Hematopoietic multipotent progenitor cell treated with erythropoietin and hydrocortisone succinate and interleukin-3 and kit ligand, for 4 days (in vitro differentiated cells): ENCODE results near the gene MAPKAPK2.

Experiments used
- DNase-seq: peaks from one replicate; pipeline ENCODE4 v3.0.0-alpha.2; 2015

The MAPKAPK2 gene

DNA sequence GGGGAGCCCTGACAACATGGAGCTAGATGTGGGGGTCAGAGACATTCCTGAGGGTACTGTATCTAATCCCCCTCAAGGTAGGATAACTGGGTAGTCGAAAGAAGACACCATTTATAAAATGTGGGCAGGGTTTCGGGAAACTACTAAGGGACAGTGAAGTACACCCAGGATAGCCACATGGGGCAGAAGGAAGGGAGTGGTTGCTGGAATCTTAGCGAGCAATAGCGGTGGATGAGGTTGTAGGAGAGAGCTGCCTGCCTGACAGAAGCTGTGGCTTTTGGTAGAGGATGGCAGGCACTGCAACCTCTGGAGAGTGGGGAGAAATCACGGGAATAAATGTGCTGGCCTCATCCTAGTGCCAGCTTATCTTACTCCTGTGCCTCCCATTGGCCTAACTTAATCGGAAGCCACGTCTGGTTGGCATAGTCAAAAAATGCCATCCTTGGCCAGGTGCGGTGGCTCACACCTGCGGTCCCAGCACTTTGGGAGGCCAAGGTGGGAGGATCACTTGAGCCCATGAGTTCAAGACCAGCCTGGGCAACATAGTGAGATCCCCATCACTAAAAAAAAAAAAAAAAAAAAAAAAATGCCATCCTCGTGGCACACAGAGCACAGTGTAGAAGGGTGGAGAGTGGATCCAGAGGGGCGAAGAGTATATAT, 23.4 kb upstream of the MAPKAPK2 start:
- DNase-seq: no peak

DNA sequence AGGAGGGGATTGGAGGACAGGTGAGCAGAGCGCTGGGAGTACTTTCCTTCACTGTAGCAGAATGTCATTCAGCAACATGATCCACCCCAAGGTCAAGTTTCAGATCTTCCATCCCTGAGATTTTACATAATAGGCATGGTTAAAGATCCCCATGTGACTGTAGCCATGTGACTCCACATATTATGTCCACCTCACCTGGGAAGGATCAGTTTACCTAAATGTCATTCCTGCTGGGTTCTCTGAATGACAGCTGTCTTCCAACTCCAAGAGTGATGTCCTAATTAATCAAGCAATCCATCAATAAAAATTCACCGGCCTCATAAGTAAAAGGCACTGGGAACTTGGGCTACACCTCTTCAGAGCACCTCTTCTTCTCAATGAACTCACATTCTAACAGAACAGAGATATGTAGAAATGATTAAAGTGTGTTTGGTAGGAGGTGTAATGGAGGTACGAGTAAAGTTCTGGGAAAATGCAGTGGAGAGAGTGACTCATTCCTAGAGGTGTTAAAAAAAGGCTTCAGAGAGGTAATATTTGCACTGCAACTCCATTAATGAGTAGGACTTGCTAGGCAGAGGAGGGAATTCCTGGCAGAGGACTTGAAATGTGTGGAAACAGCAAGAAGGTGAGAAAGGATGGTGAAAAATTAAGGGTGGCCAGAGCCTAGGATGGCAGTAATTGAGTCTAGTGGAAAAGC, 22.2 kb upstream of the MAPKAPK2 start:
- DNase-seq: no peak

DNA sequence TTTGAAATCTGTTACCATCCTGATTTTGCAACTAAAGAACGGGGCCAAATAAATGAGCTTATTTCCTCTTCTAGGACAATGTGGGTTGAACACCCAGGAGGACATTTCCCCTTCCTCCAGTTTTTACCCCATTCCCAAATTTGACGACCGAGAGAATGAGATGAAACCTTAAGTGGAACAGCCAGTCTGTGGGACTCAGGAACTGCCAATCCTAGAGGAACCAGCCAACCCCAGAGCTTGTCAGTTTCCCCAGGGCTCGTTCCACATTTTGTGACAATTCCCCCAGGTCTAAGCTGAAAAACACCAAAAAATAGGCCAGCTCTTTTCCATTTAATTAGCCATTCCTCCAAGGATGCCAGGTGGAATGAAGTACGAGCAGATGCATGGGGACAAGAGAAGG, 21.3 kb upstream of the MAPKAPK2 start:
- no peak for DNase-seq

DNA sequence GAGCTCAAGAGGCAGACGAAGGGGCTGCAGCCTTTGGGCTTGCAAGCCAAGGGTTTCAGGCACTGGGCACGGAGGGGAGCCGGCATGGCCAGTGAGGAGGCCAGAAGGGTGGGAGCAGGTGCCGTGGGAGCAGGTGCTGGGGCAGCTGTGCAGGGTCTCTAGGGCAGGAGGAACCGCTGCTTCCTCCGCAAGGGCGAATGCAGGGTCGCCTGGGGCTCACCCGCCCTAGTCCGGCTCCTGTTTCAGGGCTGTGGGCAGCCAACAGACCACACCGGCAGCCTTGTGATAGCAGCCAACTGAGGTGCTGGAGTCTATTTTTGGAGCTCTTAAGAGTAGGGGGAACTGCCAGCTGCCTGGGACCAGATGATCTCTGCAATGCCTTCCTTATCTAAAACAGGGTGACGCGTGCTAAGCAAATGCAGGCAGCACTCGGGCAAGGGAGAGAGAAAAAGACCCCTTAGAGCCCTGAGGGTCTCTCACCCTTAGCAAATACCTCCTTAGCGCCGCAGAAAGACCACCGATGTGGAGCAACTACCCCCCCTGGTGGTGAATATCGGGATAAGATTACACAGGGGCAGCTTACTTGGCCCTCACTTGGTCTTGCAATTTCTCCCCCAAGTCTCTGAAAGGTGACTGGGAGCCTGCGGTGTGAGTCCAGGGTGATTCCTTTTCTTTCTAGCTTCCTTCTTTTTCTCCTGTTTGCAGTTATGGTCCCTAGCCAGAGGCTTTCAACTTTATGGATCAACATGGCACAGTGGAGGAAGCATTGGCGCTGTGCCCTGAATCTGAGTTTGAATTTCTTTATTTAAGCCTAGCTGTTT, 20.7 kb upstream of the MAPKAPK2 start:
- DNase-seq: peak; percentile 88

DNA sequence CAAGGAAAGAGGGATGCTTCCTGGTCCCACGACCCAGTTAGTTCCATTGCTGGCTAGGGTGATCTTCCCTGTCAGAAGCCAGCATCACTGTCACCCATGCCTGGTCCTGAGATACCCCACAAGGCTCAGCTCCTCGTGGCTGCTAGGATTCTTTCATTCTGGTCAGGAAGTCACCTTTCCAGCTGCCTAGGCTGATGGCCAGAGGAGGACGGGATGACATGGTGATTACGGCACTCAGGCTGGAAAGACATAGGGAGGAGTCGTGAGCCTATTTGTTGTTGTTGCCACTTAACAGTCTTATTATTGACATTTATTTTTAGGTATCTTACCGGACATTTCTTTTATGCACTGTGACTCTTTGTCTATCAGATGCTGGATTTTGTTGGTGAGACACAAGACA, 20.0 kb upstream of the MAPKAPK2 start:
- no peak for DNase-seq

DNA sequence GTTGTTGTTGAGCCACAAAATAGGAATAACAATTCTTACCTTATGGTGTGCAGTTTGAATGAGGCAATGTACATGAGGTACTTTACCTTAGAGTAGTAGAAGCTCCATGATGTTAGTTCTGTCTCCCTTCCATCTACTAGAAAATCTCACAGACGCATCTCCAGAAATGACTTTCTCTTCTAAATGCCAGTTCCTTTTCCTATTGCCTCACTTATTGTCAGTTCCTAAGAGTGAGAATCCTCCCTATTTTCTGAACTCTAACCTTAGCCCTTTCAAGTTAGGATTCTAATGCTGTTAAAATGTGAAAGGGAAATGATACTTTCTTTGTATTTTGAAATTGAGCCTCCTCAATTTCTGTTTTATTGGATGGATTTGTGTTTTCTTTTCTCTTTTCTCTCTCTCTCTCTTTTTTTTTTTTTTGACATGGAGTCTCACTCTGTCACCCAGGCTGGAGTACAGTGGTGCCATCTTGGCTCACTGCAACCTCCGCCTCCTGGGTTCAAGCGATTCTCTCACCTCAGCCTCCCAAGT, 18.6 kb upstream of the MAPKAPK2 start:
- DNase-seq: no peak

DNA sequence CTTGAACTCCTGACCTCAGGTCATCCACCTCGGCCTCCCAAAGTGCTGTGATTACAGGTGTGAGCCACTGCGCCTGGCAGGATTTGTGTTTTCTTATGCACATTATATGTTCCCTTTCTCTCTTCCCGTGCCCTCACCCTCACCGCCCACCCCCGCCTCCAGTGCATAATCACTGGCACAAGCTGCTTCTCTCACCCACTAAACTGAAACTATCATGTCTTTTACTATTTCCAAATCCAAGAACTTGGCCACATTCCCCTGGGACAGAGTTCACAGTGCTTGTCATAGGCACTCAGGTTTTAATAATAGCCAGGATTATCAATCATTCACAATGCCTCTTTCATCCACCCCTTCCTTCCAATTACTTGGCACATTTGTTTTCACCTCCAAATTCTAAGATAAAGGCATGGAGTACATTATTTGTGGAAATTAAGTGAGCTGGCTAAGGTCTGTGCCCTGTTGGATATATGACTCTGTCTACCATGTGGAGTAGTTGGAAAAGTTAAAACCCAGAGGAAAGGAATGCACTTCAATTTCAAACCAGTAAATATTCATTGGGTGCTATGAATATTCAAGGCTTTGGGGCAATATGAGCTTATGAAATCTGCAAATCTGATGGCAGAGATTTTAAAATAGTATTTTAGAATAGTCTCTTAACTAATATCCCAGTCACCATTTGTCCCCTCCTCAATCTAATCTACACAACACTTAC, 17.6 kb upstream of the MAPKAPK2 start:
- no peak for DNase-seq

DNA sequence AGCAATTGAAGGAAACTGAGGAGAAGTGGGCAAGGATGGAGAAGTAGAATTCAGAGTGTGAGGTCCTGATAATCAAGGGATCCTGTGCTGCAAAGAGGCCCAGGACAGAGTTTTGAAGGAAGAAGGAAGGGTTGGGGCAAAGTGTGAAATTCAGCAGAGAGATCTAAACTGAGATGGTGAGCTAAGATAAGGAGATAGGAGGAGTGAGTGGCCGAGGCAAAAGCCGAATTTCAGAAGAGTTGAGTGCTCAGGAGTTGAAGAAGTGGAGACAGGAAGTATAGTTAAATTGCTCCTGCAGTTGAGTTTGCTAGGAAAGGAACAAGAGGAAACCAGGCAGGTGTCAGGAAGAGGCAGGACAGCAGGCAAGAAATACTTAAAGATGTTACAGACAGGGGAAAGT, 16.4 kb upstream of the MAPKAPK2 start:
- DNase-seq: peak; percentile 33

DNA sequence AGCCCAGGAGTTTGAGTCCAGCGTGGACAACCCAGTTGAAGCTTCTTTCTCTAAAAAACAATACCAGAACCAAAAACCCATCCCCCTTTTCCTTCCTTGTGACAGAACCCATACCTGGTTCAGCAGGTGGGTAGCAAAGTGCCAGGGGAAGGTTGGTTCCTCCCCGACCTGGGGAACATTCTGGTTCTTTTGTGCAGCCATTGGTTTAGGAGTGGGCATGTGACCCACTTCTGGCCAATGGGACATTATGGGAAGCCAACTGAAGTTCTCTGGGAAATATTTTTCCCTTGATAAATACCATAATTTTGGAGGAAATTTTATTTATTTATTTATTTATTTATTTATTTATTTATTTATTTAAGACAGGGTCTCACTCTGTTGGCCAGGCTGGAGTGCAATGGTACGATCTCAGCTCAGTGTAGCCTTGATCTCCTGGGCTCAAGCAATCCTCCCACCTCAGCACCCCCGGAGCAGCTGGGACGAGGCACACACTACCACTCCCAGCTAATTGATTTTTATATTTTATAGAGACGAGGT, 15.8 kb upstream of the MAPKAPK2 start:
- no peak for DNase-seq

DNA sequence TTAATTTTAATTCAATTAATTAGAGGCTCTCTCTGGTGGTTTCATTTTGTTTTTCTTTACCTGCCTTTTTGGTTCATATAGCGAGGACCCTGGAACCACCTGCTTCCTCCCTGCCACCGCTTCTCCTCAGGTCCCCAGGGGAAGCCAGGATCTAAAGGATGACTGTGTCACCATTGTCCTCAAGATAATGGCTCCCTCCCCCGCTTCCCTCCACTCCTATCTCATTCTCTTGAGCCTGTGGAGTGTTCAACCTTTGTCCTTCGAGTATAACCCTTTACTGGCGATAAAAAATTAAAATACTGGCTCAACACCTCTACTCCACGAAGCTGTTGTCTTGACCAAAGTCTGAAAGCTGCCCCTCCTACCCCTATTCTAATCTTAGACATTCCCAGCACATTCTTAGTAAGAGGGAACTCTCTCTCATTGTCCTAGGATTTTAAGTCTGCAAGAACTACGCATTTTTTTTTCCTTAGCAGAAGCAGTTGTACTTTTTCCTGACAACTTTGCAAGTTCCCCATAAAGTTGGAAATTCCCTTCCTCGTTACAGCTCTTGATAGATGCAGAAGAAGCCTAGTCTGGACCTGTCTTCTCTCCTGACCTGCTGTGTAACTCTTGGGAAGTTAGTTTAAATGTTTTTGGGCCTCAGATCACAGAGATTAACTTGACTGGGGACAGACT, 12.6 kb upstream of the MAPKAPK2 start:
- peak; percentile 42 for DNase-seq

DNA sequence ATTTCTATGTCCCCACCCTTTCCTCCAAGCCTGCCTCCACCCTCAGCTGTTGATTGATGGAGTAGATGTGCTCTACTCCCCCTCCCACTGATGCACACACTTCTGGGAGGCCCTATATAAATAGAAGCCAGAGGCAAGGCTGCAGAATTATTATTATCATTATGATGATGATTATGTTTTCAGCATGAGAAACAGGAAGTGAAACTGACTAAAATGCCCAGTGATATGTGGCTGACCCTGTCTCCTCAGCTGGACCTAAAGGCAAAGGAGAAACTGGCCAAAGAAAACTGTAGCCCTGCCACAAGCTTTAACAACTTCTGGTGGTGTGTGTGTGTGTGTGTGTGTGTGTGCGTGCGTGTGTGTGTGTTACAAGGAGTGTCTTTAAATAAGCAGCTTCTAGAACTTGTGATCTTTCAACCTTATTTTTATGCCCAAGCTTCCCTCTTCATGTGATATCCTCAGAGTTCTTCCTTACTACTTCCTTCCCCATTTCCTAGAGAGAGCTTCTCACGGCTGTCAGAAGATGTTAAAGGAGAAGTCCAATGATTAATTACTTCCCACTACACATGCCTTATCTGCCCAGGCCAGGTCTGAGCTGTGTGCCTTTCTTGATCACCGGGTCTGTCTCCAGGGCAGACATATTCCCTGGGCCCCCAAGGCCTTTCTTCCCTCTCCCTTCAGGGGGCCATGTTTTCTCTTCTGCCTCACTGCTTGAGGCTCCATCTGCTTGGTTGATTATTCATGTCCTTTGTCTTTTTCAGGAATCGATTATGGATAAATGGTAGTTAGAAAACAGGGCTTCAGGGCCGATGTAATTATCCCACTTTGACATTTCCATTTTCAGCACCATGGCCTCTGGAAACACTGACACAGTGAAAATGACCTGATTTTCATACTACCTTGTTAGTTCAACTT, 11.6 kb upstream of the MAPKAPK2 start:
- peak; percentile 93 for DNase-seq

DNA sequence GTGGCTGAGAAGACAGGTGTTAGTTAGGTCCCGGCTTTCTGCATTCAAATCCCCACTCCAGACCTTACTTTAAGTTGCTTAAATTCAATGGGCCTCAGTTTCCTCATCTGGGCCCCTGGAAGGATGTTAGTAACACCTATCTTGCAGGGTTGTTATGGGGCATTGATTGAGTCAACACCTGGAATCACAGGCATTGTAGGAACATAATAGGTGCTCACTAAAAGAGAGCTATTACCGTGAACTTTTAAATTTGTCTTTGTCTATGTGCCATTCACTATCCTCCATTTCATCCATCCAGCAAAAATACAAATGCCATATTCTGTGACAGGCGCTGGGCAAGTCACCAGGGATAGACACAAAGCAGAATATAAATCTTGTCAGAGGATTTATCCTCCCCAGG, 10.5 kb upstream of the MAPKAPK2 start:
- no peak for DNase-seq

DNA sequence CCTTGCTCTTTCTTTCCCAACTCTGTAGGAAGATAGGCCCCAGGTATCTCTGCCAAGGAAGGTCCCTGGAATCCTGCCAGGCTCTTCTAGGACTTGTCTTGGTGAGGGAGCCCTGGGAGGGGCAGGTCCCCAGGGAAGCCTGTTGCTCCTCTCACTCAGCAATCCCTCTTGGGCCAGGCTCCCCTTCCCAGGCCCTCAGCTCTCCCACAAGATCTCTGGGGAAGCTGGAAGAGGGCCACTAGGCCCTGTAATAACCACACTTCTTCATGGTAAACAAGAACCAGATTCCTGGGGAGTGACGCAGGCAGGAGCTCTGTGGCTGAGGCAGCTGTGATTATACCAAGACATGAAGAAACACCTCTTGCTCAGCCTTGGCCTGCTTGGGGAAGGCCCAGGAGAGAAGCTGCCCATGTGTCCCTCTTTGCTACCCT, 9.9 kb upstream of the MAPKAPK2 start:
- no peak for DNase-seq

DNA sequence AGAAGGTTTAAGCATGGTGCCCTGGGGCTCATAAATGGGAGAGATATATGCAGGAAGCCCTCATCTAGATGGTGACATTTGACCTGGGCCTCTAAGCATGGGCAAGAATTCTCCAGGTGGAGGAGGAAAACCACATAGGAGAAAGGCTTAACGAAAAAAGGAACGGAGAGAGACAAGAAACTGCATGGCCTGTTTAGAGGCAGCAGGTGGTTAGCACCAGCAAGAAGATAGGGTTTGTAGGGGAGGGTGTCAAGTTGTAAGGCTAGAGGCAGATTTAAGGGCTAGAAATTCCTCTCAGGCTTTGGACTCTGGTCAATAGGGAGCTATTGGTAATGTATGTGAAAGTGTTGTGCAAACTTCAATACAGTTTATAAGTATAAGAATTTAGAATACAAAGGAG, 8.2 kb upstream of the MAPKAPK2 start:
- no peak for DNase-seq

DNA sequence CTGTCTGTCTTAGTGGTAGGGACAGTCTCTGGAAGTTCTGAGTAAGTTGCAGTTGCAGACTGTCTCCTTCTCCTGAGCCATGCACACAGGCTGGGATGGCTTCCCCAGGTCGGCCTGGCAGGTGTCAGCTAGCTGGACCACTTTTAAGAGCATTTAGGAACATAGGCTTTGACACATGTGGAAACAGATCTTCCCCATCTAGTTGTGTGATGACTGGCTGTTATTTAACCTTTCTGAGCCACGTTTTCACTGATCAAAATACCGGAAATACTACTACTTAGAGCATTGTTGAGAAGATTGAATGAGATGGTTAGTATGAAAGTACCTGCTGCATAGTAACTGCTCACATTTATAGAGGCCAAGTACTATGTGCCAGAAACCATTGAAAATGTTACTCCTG, 6.2 kb upstream of the MAPKAPK2 start:
- DNase-seq: no peak

DNA sequence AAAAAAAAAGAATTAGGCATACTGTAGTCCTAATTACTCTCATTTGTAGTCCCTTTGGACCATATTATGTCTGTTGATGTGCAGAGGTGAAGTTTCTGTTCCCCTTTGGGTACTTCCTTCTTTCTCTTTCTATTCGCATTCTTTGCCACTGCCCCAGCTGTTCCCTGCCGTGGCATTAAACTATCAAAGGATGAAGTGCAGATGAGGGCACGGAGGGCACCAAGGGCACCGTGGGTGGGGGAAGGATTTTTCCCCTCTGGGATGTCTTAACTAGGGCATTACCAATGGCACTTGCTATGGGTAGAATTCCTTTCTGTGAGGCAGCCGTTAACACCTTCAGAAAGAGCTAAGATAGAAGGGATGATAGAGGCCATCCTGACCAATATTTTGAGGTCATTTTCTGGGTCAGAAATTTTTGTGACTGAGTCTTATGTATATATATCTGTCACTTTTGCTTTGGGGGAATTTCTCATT, 4.9 kb upstream of the MAPKAPK2 start:
- DNase-seq: peak; percentile 57

DNA sequence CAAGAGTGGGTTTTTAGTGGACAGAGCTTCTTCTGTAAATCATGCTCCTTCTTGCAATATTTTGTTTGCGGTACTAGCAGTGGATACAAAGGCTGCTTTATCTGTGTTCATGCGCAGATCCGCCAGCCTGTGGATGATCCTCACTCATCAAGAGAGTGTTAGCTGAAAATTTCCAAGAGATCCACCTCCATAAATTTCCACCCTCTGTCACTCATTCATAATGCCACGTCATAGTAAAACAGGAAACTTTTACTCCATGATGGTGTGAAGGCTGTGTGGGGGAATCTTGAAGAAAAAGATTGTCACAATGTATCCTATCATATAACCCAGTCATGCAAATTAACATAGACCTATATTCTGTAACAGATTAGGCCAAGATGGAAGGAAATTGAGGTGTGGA, 4.4 kb upstream of the MAPKAPK2 start:
- DNase-seq: no peak

DNA sequence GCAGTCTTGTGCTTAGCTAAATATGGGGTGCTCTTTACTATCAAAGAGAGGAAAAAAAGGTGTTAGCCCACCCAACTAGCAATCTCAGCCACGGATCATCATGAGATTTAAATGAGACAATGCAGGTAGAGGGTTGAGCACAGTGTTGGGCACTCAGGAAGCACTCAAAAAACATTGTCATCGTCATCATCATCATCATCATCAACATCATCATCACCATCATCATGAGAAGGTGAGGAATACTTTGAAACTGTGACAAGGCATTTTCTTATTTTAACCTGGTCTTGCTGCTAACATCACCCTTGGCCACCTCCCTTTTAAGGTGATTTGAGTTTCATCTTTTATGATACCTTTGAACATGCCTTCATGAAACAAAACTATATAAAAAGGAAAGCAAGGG, 3.3 kb upstream of the MAPKAPK2 start:
- no peak for DNase-seq

DNA sequence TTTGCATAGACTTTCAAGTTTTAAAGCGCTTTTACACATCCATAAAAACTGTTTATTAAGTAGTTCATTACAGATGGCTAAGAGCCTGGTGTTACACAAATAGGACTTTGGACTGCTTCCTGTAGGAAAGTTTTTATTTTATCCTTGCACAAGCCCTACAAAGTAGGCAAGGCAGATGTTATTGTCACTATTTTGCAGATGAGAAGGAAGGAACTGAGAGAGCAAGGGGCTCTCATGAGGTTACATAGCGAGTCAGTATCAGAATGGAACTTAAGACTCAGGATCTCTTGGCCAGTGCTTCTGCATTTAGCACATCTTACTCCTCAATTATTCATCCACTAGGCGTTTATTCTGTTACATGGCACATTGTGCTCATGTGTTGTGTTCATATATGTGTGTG, 2.6 kb upstream of the MAPKAPK2 start:
- DNase-seq: no peak

DNA sequence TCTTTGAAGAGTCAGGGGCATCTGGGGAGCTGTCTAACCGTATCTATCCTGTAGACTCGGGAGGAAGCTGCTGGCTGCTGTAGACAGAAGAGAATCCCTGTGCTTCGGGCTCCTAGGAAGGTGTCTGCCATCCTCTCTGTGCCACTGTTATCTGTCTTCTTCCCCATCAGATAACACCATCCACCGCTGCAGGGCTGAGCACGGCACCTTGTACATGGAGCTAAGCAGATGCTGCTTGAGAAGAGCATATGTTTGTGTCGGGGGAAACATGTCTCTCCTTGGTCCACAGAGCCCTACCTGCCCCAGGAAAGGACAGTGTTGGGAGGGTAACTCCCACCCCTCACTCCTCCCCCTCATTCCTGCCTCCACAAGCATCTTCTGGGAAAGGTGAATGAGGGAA, 1.4 kb upstream of the MAPKAPK2 start:
- DNase-seq: no peak

DNA sequence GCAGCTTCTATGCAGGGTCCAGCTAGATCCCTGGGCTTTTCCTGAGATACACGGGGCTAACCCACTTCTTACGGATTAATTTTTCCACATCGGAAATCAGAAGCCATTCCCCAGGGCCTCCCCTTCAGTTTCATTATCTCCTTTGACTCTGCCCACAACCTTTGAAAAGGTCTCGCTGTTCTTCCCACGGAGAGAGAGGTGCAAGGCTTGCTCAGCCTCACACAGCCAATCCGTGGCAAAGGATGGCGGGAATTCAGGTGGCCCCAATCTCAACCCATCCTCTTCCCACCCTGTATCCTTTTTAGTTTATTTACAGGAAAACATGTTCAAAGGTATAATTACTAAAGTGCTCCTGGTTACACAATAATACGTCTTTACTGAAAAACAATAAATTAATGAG, 702 bp upstream of the MAPKAPK2 start:
- no peak for DNase-seq
